H9 (cell line): ENCODE data around the gene GATAD2B. TPM values are rescaled to one million over a fixed set of nuclear protein-coding genes. Genes with fewer than 3 reads are reported as not detected.

Experiments used
- DNase-seq: peaks from one replicate; pipeline ENCODE4 v3.0.0-alpha.2; 2017
- H2AFZ ChIP-seq: one replicate; pipeline ENCODE4 v1.6.1; 2013; ENCODE audit warnings: mild to moderate bottlenecking, low read length, control low read depth, moderate library complexity
- H2AK5ac ChIP-seq: 2 replicates; pipeline ENCODE4 v1.6.1; 2013; ENCODE audit warnings: low read length, control low read depth, mixed read lengths; ENCODE audit not compliant: insufficient read length
- H2BK120ac ChIP-seq: one replicate; pipeline ENCODE4 v1.6.1; 2013; ENCODE audit warnings: low read depth, mild to moderate bottlenecking, low read length, control low read depth, inconsistent platforms; ENCODE audit not compliant: poor library complexity, severe bottlenecking
- H2BK12ac ChIP-seq: 2 replicates; pipeline ENCODE4 v1.6.1; 2013; ENCODE audit warnings: low read length, control low read depth, mixed read lengths, low read depth; ENCODE audit not compliant: insufficient read length
- H2BK15ac ChIP-seq: 2 replicates; pipeline ENCODE4 v1.6.1; 2013; ENCODE audit warnings: low read depth, low read length, control low read depth
- H2BK20ac ChIP-seq: one replicate; pipeline ENCODE4 v1.6.1; 2013; ENCODE audit warnings: low read depth, mild to moderate bottlenecking, low read length, control low read depth, inconsistent platforms; ENCODE audit not compliant: poor library complexity, severe bottlenecking
- H2BK5ac ChIP-seq: 2 replicates; pipeline ENCODE4 v1.6.1; 2013; ENCODE audit warnings: low read length, control low read depth, mixed read lengths; ENCODE audit not compliant: insufficient read length
- H3K14ac ChIP-seq: 2 replicates; pipeline ENCODE4 v1.6.1; 2013; ENCODE audit warnings: low read length, control low read depth; ENCODE audit not compliant: insufficient read depth
- H3K18ac ChIP-seq: 2 replicates; pipeline ENCODE4 v1.6.1; 2013; ENCODE audit warnings: low read depth, mild to moderate bottlenecking, mixed read lengths, low read length, control low read depth; ENCODE audit not compliant: insufficient read length
- H3K23ac ChIP-seq: 2 replicates; pipeline ENCODE4 v1.6.1; 2013; ENCODE audit warnings: low read length, control low read depth, mixed read lengths, low read depth; ENCODE audit not compliant: insufficient read length
- H3K23me2 ChIP-seq: 2 replicates; pipeline ENCODE4 v1.6.1; 2013; ENCODE audit warnings: low read depth, mild to moderate bottlenecking, mixed read lengths, low read length, control low read depth; ENCODE audit not compliant: insufficient read length, poor library complexity, severe bottlenecking
- H3K27ac ChIP-seq: 2 replicates; pipeline ENCODE4 v1.5.1; 2013; ENCODE audit warnings: low read length, control low read depth, mixed read lengths, low read depth; ENCODE audit not compliant: insufficient read length
- H3K27me3 ChIP-seq: 2 replicates; pipeline ENCODE4 v1.6.1; 2013; ENCODE audit warnings: low read length, control low read depth, inconsistent platforms; ENCODE audit not compliant: insufficient read depth
- H3K4ac ChIP-seq: 2 replicates; pipeline ENCODE4 v1.6.1; 2013; ENCODE audit warnings: low read depth, mild to moderate bottlenecking, control low read depth, inconsistent platforms, low read length, moderate library complexity
- H3K4me1 ChIP-seq: 2 replicates; pipeline ENCODE4 v1.6.1; 2013; ENCODE audit warnings: low read length, control low read depth, inconsistent platforms; ENCODE audit not compliant: insufficient read depth
- H3K4me2 ChIP-seq: 2 replicates; pipeline ENCODE4 v1.6.1; 2013; ENCODE audit warnings: low read length, control low read depth, mixed read lengths; ENCODE audit not compliant: insufficient read length, insufficient read depth
- H3K56ac ChIP-seq: 2 replicates; pipeline ENCODE4 v1.6.1; 2013; ENCODE audit warnings: low read depth, mild to moderate bottlenecking, mixed read lengths, low read length, control low read depth; ENCODE audit not compliant: insufficient read length
- H3K79me1 ChIP-seq: 2 replicates; pipeline ENCODE4 v1.6.1; 2013; ENCODE audit warnings: low read depth, mild to moderate bottlenecking, moderate library complexity, low read length, control low read depth, inconsistent platforms; ENCODE audit not compliant: insufficient read depth, poor library complexity, severe bottlenecking
- H3K79me2 ChIP-seq: 2 replicates; pipeline ENCODE4 v1.6.1; 2013; ENCODE audit warnings: low read length, control low read depth, inconsistent platforms; ENCODE audit not compliant: insufficient read depth
- H3K9ac ChIP-seq: 2 replicates; pipeline ENCODE4 v1.6.1; 2013; ENCODE audit warnings: low read length, control low read depth, mixed read lengths; ENCODE audit not compliant: insufficient read length; ENCODE audit errors: extremely low read depth
- H3K9me3 ChIP-seq: one replicate; pipeline ENCODE4 v1.6.1; 2013; ENCODE audit warnings: low read depth, low read length, inconsistent platforms; ENCODE audit not compliant: control insufficient read depth
- H3T11ph ChIP-seq: one replicate; pipeline ENCODE4 v1.6.1; 2013; ENCODE audit warnings: mild to moderate bottlenecking, low read length, control low read depth, inconsistent platforms
- H4K20me1 ChIP-seq: one replicate; pipeline ENCODE4 v1.6.1; 2013; ENCODE audit not compliant: control insufficient read depth, insufficient read length, insufficient read depth
- H4K5ac ChIP-seq: 2 replicates; pipeline ENCODE4 v1.6.1; 2013; ENCODE audit warnings: low read depth, mild to moderate bottlenecking, mixed read lengths, low read length, control low read depth; ENCODE audit not compliant: insufficient read length
- H4K8ac ChIP-seq: replicated peaks from 2 replicates; pipeline ENCODE4 v1.6.1; 2013; ENCODE audit warnings: low read length, control low read depth, mixed read lengths, low read depth; ENCODE audit not compliant: insufficient read length
- H4K91ac ChIP-seq: 2 replicates; pipeline ENCODE4 v1.6.1; 2013; ENCODE audit warnings: low read depth, mild to moderate bottlenecking, moderate library complexity, mixed read lengths, low read length, control low read depth; ENCODE audit not compliant: insufficient read length
- H3K27ac Mint-ChIP-seq, 3 experiments: 2 replicates in 2 of 3; 3 replicates in 1 of 3; pipeline ENCODE4 v1.8.0; 2020 to 2021; ENCODE audit warnings: mixed read lengths in 3 of 3, mild to moderate bottlenecking in 1 of 3, moderate library complexity in 1 of 3
- H3K27me3 Mint-ChIP-seq: 2 replicates; pipeline ENCODE4 v1.8.0; 2021; ENCODE audit warnings: low read depth, mild to moderate bottlenecking, moderate library complexity, mixed read lengths
- H3K36me3 Mint-ChIP-seq, 3 experiments: 2 replicates in 2 of 3; 3 replicates in 1 of 3; pipeline ENCODE4 v1.8.0; 2020 to 2021; ENCODE audit warnings: low read depth in 3 of 3, mixed read lengths in 3 of 3; ENCODE audit not compliant: insufficient read depth in 1 of 3
- H3K4me1 Mint-ChIP-seq, 2 experiments: 2 replicates each; pipeline ENCODE4 v1.8.0; 2020; ENCODE audit warnings: mixed read lengths in 2 of 2
- H3K4me3 Mint-ChIP-seq, 2 experiments: 2 replicates in 1 of 2; 3 replicates in 1 of 2; pipeline ENCODE4 v1.8.0; 2020 to 2021; ENCODE audit warnings: mild to moderate bottlenecking in 2 of 2, mixed read lengths in 2 of 2, moderate library complexity in 1 of 2
- H3K9me3 Mint-ChIP-seq, 2 experiments: 2 replicates in 1 of 2; 3 replicates in 1 of 2; pipeline ENCODE4 v1.8.0; 2020; ENCODE audit warnings: mild to moderate bottlenecking in 2 of 2, mixed read lengths in 2 of 2, moderate library complexity in 1 of 2
- WGBS: extraction: QIAGEN DNeasy Blood & Tissue Kit; methylation state at CpG from one replicate; pipeline ENCODE4 v1.1.7; 2013; ENCODE audit warnings: missing lambda C conversion rate, low lambda C conversion rate, mixed read lengths; ENCODE audit not compliant: insufficient read length; ENCODE audit errors: extremely low coverage; 5-methylcytosine and 5-hydroxymethylcytosine counted together
- total RNA-seq: library from RNA; stranded (reverse); gene quantifications from 2 replicates; pipeline ENCODE4 v1.2.1, GENCODE V29; 2021
- TF ChIP-seq, protein P1 (sequence below): fragments of 200-600 bp; sonication (generic); conservative IDR thresholded peaks from 3 replicates; pipeline ENCODE4 v1.8.0; 2021; ENCODE audit warnings: antibody characterized with exemption, mild to moderate bottlenecking

The GATAD2B gene
- total RNA-seq, 1 experiment from 2014 or later: 44.1 TPM

DNA sequence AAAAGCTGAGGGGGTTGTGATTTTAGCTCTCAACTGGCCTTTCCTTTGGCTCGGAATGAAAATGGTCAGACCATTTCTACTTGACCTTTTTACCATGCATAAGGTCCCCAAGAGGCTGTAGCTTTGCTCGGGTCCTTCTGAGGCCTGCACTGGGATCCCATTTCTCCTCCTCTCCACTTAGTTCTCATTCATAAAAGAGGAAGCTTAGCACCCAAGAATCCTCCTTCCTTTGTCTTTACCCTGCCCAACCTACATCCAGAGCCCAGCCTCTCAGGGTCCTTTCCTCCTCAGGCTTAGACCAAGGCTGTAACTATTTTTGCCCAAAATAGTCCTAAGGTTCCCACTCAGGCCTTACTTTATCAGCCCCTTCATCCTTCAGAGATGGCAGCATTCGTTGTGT is 153.6 kb downstream of the GATAD2B start:
- no peaks in the 10 kb centered on the region for H3K9me3 Mint-ChIP-seq
- H2BK12ac ChIP-seq: no peak overlapping the region
- H3K4ac ChIP-seq: no peak overlapping the region
- no peak overlapping the region for H4K5ac ChIP-seq
- H3K27ac ChIP-seq: no peak overlapping the region
- H3K56ac ChIP-seq: no peak overlapping the region
- no peak overlapping the region; a peak in 1 of 5 replicates for H3K4me3 Mint-ChIP-seq
- H4K91ac ChIP-seq: no peak overlapping the region
- no peak overlapping the region for H3K4me2 ChIP-seq
- H3K23ac ChIP-seq: no peak overlapping the region
- H3K23me2 ChIP-seq: no peaks in the 10 kb centered on the region
- no peak for DNase-seq
- TF ChIP-seq, protein P1, sequence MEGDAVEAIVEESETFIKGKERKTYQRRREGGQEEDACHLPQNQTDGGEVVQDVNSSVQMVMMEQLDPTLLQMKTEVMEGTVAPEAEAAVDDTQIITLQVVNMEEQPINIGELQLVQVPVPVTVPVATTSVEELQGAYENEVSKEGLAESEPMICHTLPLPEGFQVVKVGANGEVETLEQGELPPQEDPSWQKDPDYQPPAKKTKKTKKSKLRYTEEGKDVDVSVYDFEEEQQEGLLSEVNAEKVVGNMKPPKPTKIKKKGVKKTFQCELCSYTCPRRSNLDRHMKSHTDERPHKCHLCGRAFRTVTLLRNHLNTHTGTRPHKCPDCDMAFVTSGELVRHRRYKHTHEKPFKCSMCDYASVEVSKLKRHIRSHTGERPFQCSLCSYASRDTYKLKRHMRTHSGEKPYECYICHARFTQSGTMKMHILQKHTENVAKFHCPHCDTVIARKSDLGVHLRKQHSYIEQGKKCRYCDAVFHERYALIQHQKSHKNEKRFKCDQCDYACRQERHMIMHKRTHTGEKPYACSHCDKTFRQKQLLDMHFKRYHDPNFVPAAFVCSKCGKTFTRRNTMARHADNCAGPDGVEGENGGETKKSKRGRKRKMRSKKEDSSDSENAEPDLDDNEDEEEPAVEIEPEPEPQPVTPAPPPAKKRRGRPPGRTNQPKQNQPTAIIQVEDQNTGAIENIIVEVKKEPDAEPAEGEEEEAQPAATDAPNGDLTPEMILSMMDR: no peak
- H2BK15ac ChIP-seq: no peak overlapping the region
- no CpG with 5 or more reads among the region's 3 CpGs for WGBS
- H2BK20ac ChIP-seq: no peak overlapping the region
- H3K14ac ChIP-seq: no peak overlapping the region
- no peaks in the 10 kb centered on the region for H3K27me3 Mint-ChIP-seq
- H3K79me1 ChIP-seq: no peaks in the 10 kb centered on the region
- H3K79me2 ChIP-seq: no peaks in the 10 kb centered on the region
- peaks cover 49 to 90% (median 79%) of the 10 kb centered on the region in 3 experiments; a peak in 6 of 7 replicates for H3K36me3 Mint-ChIP-seq
- 0 out of 2 replicates have a peak, but pooled peaks cover 2% of the 10 kb centered on the region for H3K4me1 ChIP-seq
- H2BK120ac ChIP-seq: no peak overlapping the region
- H4K20me1 ChIP-seq: no peaks in the 10 kb centered on the region
- no peaks in the 10 kb centered on the region for H3K27me3 ChIP-seq
- no peak overlapping the region for H2AFZ ChIP-seq
- H2BK5ac ChIP-seq: no peak overlapping the region
- no peak overlapping the region for H3K18ac ChIP-seq
- H2AK5ac ChIP-seq: no peak overlapping the region
- H3K4me1 Mint-ChIP-seq: peaks cover 11 to 25% of the 10 kb centered on the region in 2 experiments
- H3K9ac ChIP-seq: no peak overlapping the region
- peak overlapping the region in 2 of 3 experiments; percentile 7 to 31; a peak in 3 of 7 replicates for H3K27ac Mint-ChIP-seq
- no peak overlapping the region for H3T11ph ChIP-seq
- H4K8ac ChIP-seq: no peak overlapping the region
- no peaks in the 10 kb centered on the region for H3K9me3 ChIP-seq
